Stimulated activated CD4-positive, alpha-beta T cell treated with anti-CD3 and anti-CD28 coated beads, Interleukin-15, amount 100 ng/mL, for 24 hours (primary cell): ENCODE measurements around the gene CHKA.
"Not testable (repeated sequence)": the region's sequence is repeated elsewhere in the genome, so short reads cannot be mapped to it uniquely, and the experiment has no call there.

Source experiments
- DNase-seq: peaks from one replicate; pipeline ENCODE4 v3.0.0-alpha.2; 2020

Gene CHKA

GRCh38 chr11:68115285-68115684, 5.9 kb downstream of the CHKA start:
- no peak for DNase-seq

GRCh38 chr11:68113986-68114385, 7.2 kb downstream of the CHKA start:
- DNase-seq, result no peak

GRCh38 chr11:68107689-68108088, 13.5 kb downstream of the CHKA start:
- DNase-seq, result no peak

- no peak for DNase-seq
Measured at GRCh38 chr11:68106165-68106940, 14.8 kb downstream of the CHKA start.

- DNase-seq, result peak; percentile 35
Measured at GRCh38 chr11:68099474-68100405, 21.4 kb downstream of the CHKA start.

- DNase-seq, result no peak
Measured at GRCh38 chr11:68099057-68099456, 22.1 kb downstream of the CHKA start.

GRCh38 chr11:68096962-68097361, 24.2 kb downstream of the CHKA start:
- no peak for DNase-seq

- DNase-seq, result no peak
Measured at GRCh38 chr11:68093565-68093964, 27.6 kb downstream of the CHKA start.

- not testable (repeated sequence) for DNase-seq
Measured at GRCh38 chr11:68092946-68093345, 28.2 kb downstream of the CHKA start.

GRCh38 chr11:68092411-68092810, 28.8 kb downstream of the CHKA start:
- DNase-seq, result no peak

- DNase-seq, result no peak
Measured at GRCh38 chr11:68090706-68091105, 30.5 kb downstream of the CHKA start.

GRCh38 chr11:68090287-68090686, 30.9 kb downstream of the CHKA start:
- DNase-seq, result no peak

- no peak for DNase-seq
Measured at GRCh38 chr11:68089679-68090078, 31.5 kb downstream of the CHKA start.

GRCh38 chr11:68083517-68083916, 37.7 kb downstream of the CHKA start:
- no peak for DNase-seq

GRCh38 chr11:68082481-68082880, 38.7 kb downstream of the CHKA start:
- DNase-seq, result no peak

GRCh38 chr11:68081691-68082090, 39.5 kb downstream of the CHKA start:
- no peak for DNase-seq

- DNase-seq, result no peak
Measured at GRCh38 chr11:68080860-68081259, 40.3 kb downstream of the CHKA start.

GRCh38 chr11:68077617-68078582, 43.3 kb downstream of the CHKA start:
- no peak for DNase-seq

GRCh38 chr11:68076371-68077042, 44.7 kb downstream of the CHKA start:
- no peak for DNase-seq

- DNase-seq, result no peak
Measured at GRCh38 chr11:68074584-68075352, 46.4 kb downstream of the CHKA start.

- no peak for DNase-seq
Measured at GRCh38 chr11:68071281-68072048, 49.7 kb downstream of the CHKA start.
